Panc1 (cell line): ENCODE measurements around the gene NTRK2.

ENCODE experiments used
- CTCF ChIP-seq: fragments of 450-650 bp; IDR thresholded peaks from 2 replicates; pipeline ENCODE4 v1.5.1; 2017; ENCODE audit warnings: mild to moderate bottlenecking
- POLR2AphosphoS5 ChIP-seq: IDR thresholded peaks from 2 replicates; pipeline ENCODE4 v1.6.1; 2012; ENCODE audit warnings: mild to moderate bottlenecking, low read depth, low read length, moderate library complexity
- TCF7L2 ChIP-seq: IDR thresholded peaks from 2 replicates; pipeline ENCODE4 v1.6.1; 2011; ENCODE audit warnings: mild to moderate bottlenecking, low read depth, low read length, inconsistent platforms

GRCh38 chr9:85009251-85009650, 339.7 kb downstream of the NTRK2 start:
- TF ChIP-seq CTCF (no peak), TCF7L2 (no peak), POLR2AphosphoS5 (no peak)
